Measurements from ENCODE around the gene PCBP1.

DNA sequence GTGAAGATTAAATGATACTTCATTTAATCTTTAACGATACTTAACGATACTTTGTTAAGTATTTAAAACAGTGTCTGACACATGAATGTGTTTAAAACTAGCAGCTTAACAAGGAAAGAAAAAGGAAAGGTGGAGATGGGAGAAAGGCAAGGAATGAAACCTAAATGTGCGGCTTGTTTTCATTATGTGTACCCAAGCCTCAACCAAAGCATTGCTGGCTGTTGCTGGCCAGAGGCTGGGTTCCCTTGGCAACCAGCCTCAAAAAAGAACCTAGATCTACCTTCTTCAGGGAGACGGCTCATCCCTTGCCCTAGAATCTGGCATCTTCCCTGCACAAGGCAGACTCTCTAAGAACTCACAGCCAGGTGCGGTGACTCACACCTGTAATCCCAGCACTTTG lies 13.8 kb upstream of the PCBP1 start:
- TF ChIP-seq, protein P1, sequence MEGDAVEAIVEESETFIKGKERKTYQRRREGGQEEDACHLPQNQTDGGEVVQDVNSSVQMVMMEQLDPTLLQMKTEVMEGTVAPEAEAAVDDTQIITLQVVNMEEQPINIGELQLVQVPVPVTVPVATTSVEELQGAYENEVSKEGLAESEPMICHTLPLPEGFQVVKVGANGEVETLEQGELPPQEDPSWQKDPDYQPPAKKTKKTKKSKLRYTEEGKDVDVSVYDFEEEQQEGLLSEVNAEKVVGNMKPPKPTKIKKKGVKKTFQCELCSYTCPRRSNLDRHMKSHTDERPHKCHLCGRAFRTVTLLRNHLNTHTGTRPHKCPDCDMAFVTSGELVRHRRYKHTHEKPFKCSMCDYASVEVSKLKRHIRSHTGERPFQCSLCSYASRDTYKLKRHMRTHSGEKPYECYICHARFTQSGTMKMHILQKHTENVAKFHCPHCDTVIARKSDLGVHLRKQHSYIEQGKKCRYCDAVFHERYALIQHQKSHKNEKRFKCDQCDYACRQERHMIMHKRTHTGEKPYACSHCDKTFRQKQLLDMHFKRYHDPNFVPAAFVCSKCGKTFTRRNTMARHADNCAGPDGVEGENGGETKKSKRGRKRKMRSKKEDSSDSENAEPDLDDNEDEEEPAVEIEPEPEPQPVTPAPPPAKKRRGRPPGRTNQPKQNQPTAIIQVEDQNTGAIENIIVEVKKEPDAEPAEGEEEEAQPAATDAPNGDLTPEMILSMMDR (IDR thresholded peaks at IDR 0.05; ENCODE audit: low read depth, low read length): no peak
- no peak for TF ChIP-seq POLR2A (IDR thresholded peaks at IDR 0.05; ENCODE audit: extremely low read depth, insufficient read length)

Measured in NB4 (cell line).